Measurements from ENCODE around the gene SYNGR4. TPM values are rescaled to one million over a fixed set of nuclear protein-coding genes. Genes with fewer than 3 reads are reported as not detected.

The SYNGR4 gene
- polyA plus RNA-seq, 3 donors from 2014 or later, result not detected

GRCh38 chr19:48424694-48425219 is 60.6 kb downstream of the SYNGR4 start:
- no peaks in the 10 kb centered on the region for H3K4me1 Mint-ChIP-seq
- no peak for DNase-seq
- peaks cover 5 to 6% (median 6%) of the 10 kb centered on the region in 3 donors for H3K27me3 Mint-ChIP-seq (ENCODE audit: low read depth in 3 of 3)
- no peak overlapping the region for H3K27ac Mint-ChIP-seq
- H3K9me3 Mint-ChIP-seq, result no peaks in the 10 kb centered on the region
- no peaks in the 10 kb centered on the region for H3K36me3 Mint-ChIP-seq
- peak overlapping the region in 1 of 5 donors; percentile 2 for H3K4me3 Mint-ChIP-seq

Other genes starting within 250 kb of the SYNGR4 start
- 10 to 100 TPM; 13.1 to 26.0 (median 17.3) TPM for gene LIG1, start 194.0 kb upstream of the SYNGR4 start, polyA plus RNA-seq
- gene ZSWIM9, start 193.7 kb upstream of the SYNGR4 start, polyA plus RNA-seq, result 1 to 10 TPM in 1 of 3 donors, under 1 TPM in 1, not detected in 1; 0.54 to 1.3 TPM
- 100 to 1,000 TPM in 1 of 3 donors, 10 to 100 TPM in 2; 74.2 to 109 (median 86.3) TPM for gene CARD8, start 108.5 kb upstream of the SYNGR4 start, polyA plus RNA-seq
- gene ZNF114, start 94.3 kb upstream of the SYNGR4 start, polyA plus RNA-seq, result 1 to 10 TPM in 1 of 3 donors, under 1 TPM in 1, not detected in 1; 0.22 to 2.1 TPM
- 1,000 to 10,000 TPM in 2 of 3 donors, 100 to 1,000 TPM in 1; 994 to 1,311 (median 1,000) TPM for gene EMP3, start 38.8 kb upstream of the SYNGR4 start, polyA plus RNA-seq
- 1 to 10 TPM; 2.8 to 6.3 (median 3.1) TPM for gene TMEM143, start 427 bp upstream of the SYNGR4 start, polyA plus RNA-seq
- gene KDELR1, start 27.2 kb downstream of the SYNGR4 start, polyA plus RNA-seq, result 10 to 100 TPM; 14.8 to 30.5 (median 20.2) TPM
- gene GRIN2D, start 29.3 kb downstream of the SYNGR4 start, polyA plus RNA-seq, result not detected
- 10 to 100 TPM; 32.3 to 42.4 (median 34.6) TPM for gene GRWD1, start 81.6 kb downstream of the SYNGR4 start, polyA plus RNA-seq
- gene KCNJ14, start 91.2 kb downstream of the SYNGR4 start, polyA plus RNA-seq, result under 1 TPM in 2 of 3 donors, not detected in 1; 0.06 to 0.07 TPM
- 10 to 100 TPM; 14.4 to 37.6 (median 29.6) TPM for gene CYTH2, start 105.0 kb downstream of the SYNGR4 start, polyA plus RNA-seq
- gene LMTK3, start 147.5 kb downstream of the SYNGR4 start, polyA plus RNA-seq, result not detected
- gene SULT2B1, start 187.8 kb downstream of the SYNGR4 start, polyA plus RNA-seq, result not detected
- gene SPACA4, start 242.4 kb downstream of the SYNGR4 start, polyA plus RNA-seq, result not detected